H1 (cell line): ENCODE results near the gene USP37. TPM values are rescaled to one million over a fixed set of nuclear protein-coding genes. Genes with fewer than 3 reads are reported as not detected.

Experiments
- CTCF ChIA-PET: fragments of 300-600 bp; sonication (Branson Sonifier 250); formaldehyde crosslinking; loops from one replicate; lab custom pipeline; 2021; ENCODE audit not compliant: partially characterized antibody; lab: Charles Lee
- POLR2A ChIA-PET: fragments of 300-600 bp; sonication (Branson Sonifier 250); formaldehyde crosslinking; loops from one replicate; lab custom pipeline; 2021; ENCODE audit warnings: inconsistent platforms; ENCODE audit not compliant: partially characterized antibody; lab: Charles Lee
- DNase-seq, 2 experiments: peaks; one replicate each; pipeline versions ENCODE4 v3.0.0 to v3.0.0-alpha.2; 2010 to 2022; ENCODE audit warnings: low spot score in 2 of 2, low read depth in 1 of 2, mixed read lengths in 1 of 2
- FAIRE-seq: peaks from 2 replicates; lab custom pipeline; 2011; peaks lifted over from hg19 to GRCh38; lab: Jason Lieb, UNC
- H2AFZ ChIP-seq: 2 replicates; pipeline ENCODE4 v1.8.1; 2012; ENCODE audit warnings: low read length, inconsistent platforms
- H2AK5ac ChIP-seq: 2 replicates; pipeline ENCODE4 v1.6.1; 2013; ENCODE audit warnings: low read depth, low read length
- H2BK120ac ChIP-seq: replicated peaks from 2 replicates; pipeline ENCODE3; 2013; ENCODE audit warnings: low read depth, low read length, inconsistent platforms
- H2BK12ac ChIP-seq: 2 replicates; pipeline ENCODE4 v1.6.1; 2013; ENCODE audit warnings: low read depth, low read length
- H2BK15ac ChIP-seq: 2 replicates; pipeline ENCODE4 v1.6.1; 2013; ENCODE audit warnings: low read length
- H2BK20ac ChIP-seq: 2 replicates; pipeline ENCODE4 v1.6.1; 2013; ENCODE audit warnings: low read length
- H2BK5ac ChIP-seq: 2 replicates; pipeline ENCODE4 v1.6.1; 2013; ENCODE audit warnings: low read depth, low read length
- H3K14ac ChIP-seq: 2 replicates; pipeline ENCODE4 v1.6.1; 2013; ENCODE audit warnings: inconsistent platforms; ENCODE audit not compliant: insufficient read length
- H3K18ac ChIP-seq: 2 replicates; pipeline ENCODE4 v1.6.1; 2013; ENCODE audit warnings: low read length; ENCODE audit errors: extremely low read depth
- H3K23ac ChIP-seq: 2 replicates; pipeline ENCODE4 v1.6.1; 2013; ENCODE audit warnings: inconsistent platforms; ENCODE audit not compliant: insufficient read length
- H3K23me2 ChIP-seq: 2 replicates; pipeline ENCODE4 v1.6.1; 2013; ENCODE audit warnings: low read depth, low read length
- H3K27ac ChIP-seq: 2 replicates; pipeline ENCODE4 v1.6.1; 2011; ENCODE audit warnings: low read depth, low read length, inconsistent platforms
- H3K27me3 ChIP-seq, 4 experiments: replicated peaks in 1 of 4; 1 replicate in 1 of 4; 2 replicates in 3 of 4; pipeline versions ENCODE4 v1.6.1 to v1.8.1; 2011 to 2013; ENCODE audit warnings: low read length in 3 of 4, mild to moderate bottlenecking in 3 of 4, inconsistent platforms in 2 of 4, mixed read lengths in 2 of 4, moderate library complexity in 1 of 4; ENCODE audit not compliant: control insufficient read depth in 3 of 4, insufficient read depth in 3 of 4; ENCODE audit errors: extremely low read depth in 1 of 4
- H3K36me3 ChIP-seq, 4 experiments: 2 replicates each; pipeline versions ENCODE4 v1.6.1 to v1.8.1; 2011 to 2013; ENCODE audit warnings: mild to moderate bottlenecking in 4 of 4, low read length in 3 of 4, moderate library complexity in 2 of 4, control low read depth in 1 of 4, inconsistent platforms in 1 of 4; ENCODE audit not compliant: insufficient read depth in 4 of 4, control insufficient read depth in 2 of 4
- H3K4ac ChIP-seq: replicated peaks from 2 replicates; pipeline ENCODE3; 2013; ENCODE audit warnings: low read length, low read depth, mixed read lengths, inconsistent platforms; ENCODE audit not compliant: insufficient read length
- H3K4me1 ChIP-seq, 4 experiments: replicated peaks in 1 of 4; 1 replicate in 1 of 4; 2 replicates in 3 of 4; pipeline versions ENCODE4 v1.6.1 to v1.8.1; 2011 to 2013; ENCODE audit warnings: low read length in 3 of 4, inconsistent platforms in 2 of 4, mixed read lengths in 1 of 4; ENCODE audit not compliant: insufficient read depth in 4 of 4, control insufficient read depth in 3 of 4
- H3K4me2 ChIP-seq, 2 experiments: 2 replicates each; pipeline versions ENCODE4 v1.6.1 to v1.8.1; 2011 to 2013; ENCODE audit warnings: low read depth in 2 of 2, low read length in 2 of 2, control low read depth in 1 of 2, inconsistent platforms in 1 of 2, mild to moderate bottlenecking in 1 of 2; ENCODE audit not compliant: insufficient read depth in 1 of 2
- H3K4me3 ChIP-seq, 4 experiments: fragments of 200-600, 300-600 bp in 1 of 4; sonication (generic), shearing (Covaris generic), sonication (Bioruptor Twin) in 1 of 4; 2 replicates each; pipeline versions ENCODE4 v1.5.1 to v1.8.1; 2011 to 2016; ENCODE audit warnings: low read length in 4 of 4, low read depth in 3 of 4, control low read depth in 2 of 4, inconsistent platforms in 2 of 4, mild to moderate bottlenecking in 2 of 4, mixed read lengths in 1 of 4, moderate library complexity in 1 of 4; ENCODE audit not compliant: insufficient read depth in 2 of 4; ENCODE audit errors: extremely low read depth in 1 of 4
- H3K56ac ChIP-seq: replicated peaks from 2 replicates; pipeline ENCODE3; 2013; ENCODE audit warnings: low read depth, mild to moderate bottlenecking, mixed read lengths, low read length, inconsistent platforms; ENCODE audit not compliant: insufficient read length
- H3K79me1 ChIP-seq: 2 replicates; pipeline ENCODE4 v1.6.1; 2013; ENCODE audit warnings: low read depth, low read length, control low read depth
- H3K79me2 ChIP-seq, 2 experiments: 2 replicates each; pipeline versions ENCODE4 v1.6.1 to v1.8.1; 2012 to 2013; ENCODE audit warnings: low read length in 2 of 2, mild to moderate bottlenecking in 2 of 2, inconsistent platforms in 1 of 2; ENCODE audit not compliant: insufficient read depth in 2 of 2, control insufficient read depth in 1 of 2
- H3K9ac ChIP-seq, 4 experiments: replicated peaks in 1 of 4; 1 replicate in 1 of 4; 2 replicates in 3 of 4; pipeline versions ENCODE4 v1.6.1 to v1.8.1; 2011 to 2013; ENCODE audit warnings: low read depth in 3 of 4, low read length in 3 of 4, control low read depth in 2 of 4, mild to moderate bottlenecking in 2 of 4, moderate library complexity in 2 of 4, inconsistent platforms in 1 of 4; ENCODE audit errors: extremely low read depth in 1 of 4
- H3K9me3 ChIP-seq, 2 experiments: 2 replicates each; pipeline versions ENCODE4 v1.6.1 to v1.8.1; 2012 to 2013; ENCODE audit warnings: mild to moderate bottlenecking in 2 of 2, moderate library complexity in 2 of 2, control low read depth in 1 of 2, inconsistent platforms in 1 of 2, low read depth in 1 of 2, low read length in 1 of 2, mixed read lengths in 1 of 2; ENCODE audit not compliant: insufficient read depth in 2 of 2
- H4K20me1 ChIP-seq, 2 experiments: replicated peaks in 1 of 2; 2 replicates each; pipeline versions ENCODE3 to v1.8.1; 2011 to 2013; ENCODE audit warnings: inconsistent platforms in 2 of 2, low read length in 2 of 2, mild to moderate bottlenecking in 1 of 2; ENCODE audit not compliant: insufficient read depth in 2 of 2, control insufficient read depth in 1 of 2
- H4K5ac ChIP-seq: 2 replicates; pipeline ENCODE4 v1.6.1; 2013; ENCODE audit warnings: low read length, low read depth, mixed read lengths, inconsistent platforms; ENCODE audit not compliant: insufficient read length
- H4K8ac ChIP-seq: 2 replicates; pipeline ENCODE4 v1.8.0; 2013; ENCODE audit warnings: mild to moderate bottlenecking, moderate library complexity, low read length, inconsistent platforms; ENCODE audit not compliant: insufficient read depth; ENCODE audit errors: extremely low read depth
- H4K91ac ChIP-seq: replicated peaks from 2 replicates; pipeline ENCODE3; 2013; ENCODE audit warnings: low read length, mixed read lengths, inconsistent platforms; ENCODE audit not compliant: insufficient read length
- CBX8 ChIP-seq: fragments of 300-800, 300-1000 bp; sonication (generic); IDR thresholded peaks from 2 replicates; pipeline ENCODE4 v1.7.1; 2016; ENCODE audit warnings: low read depth, low read length, borderline replicate concordance
- NANOG ChIP-seq: IDR thresholded peaks from 2 replicates; pipeline ENCODE4 v1.6.1; 2011; ENCODE audit warnings: low read length, low read depth, mild to moderate bottlenecking, inconsistent platforms; ENCODE audit not compliant: insufficient read depth, poor library complexity, severe bottlenecking
- POLR2AphosphoS5 ChIP-seq: IDR thresholded peaks from 2 replicates; pipeline ENCODE4 v1.6.1; 2011; ENCODE audit warnings: low read depth, low read length
- WGBS, 2 experiments: shearing (Covaris generic) in 1 of 2; methylation state at CpG; one replicate each; pipeline versions ENCODE4 v1.1.6 to v1.1.7; 2013 to 2015; ENCODE audit warnings: low lambda C conversion rate in 2 of 2, mixed read lengths in 2 of 2, inconsistent platforms in 1 of 2, low coverage in 1 of 2, missing lambda C conversion rate in 1 of 2; ENCODE audit not compliant: insufficient replicate concordance in 2 of 2, insufficient coverage in 1 of 2, insufficient read length in 1 of 2; ENCODE audit errors: extremely low coverage in 1 of 2, missing lambda C conversion rate in 1 of 2; 5-methylcytosine and 5-hydroxymethylcytosine counted together
- polyA plus RNA-seq, 7 experiments: library from polyadenylated mRNA; depleted of rRNA in 3 of 7; stranded (reverse) in 5 of 7; unstranded in 2 of 7; fragments of >200 nt in 5 of 7; fragments of 200-250 nt in 2 of 7; gene quantifications; 1 replicate in 5 of 7; 2 replicates in 1 of 7; 4 replicates in 1 of 7; pipeline versions ENCODE4 v1.2.1 to v1.2.3, GENCODE V29; 2011 to 2013; ENCODE audit warnings: missing spikeins in 2 of 7, mixed read lengths in 2 of 7
- total RNA-seq: library from RNA; stranded (reverse); fragmentation: NEBNext Ultra II Directional; extraction: Animal tissue kit (Norgen Biotek cat#: 25700); gene quantifications from 2 replicates; pipeline ENCODE4 v1.2.1, GENCODE V29; 2021

USP37 gene
- total and polyA plus RNA-seq, 2 of the 8 experiments (the other 6 are each of a cell fraction or from before 2014, with no cell fraction given) = 3.8 to 29.1 TPM

- FAIRE-seq (no peak), DNase-seq (no peak)
- H2BK20ac ChIP-seq = no peak overlapping the region
- H3K14ac ChIP-seq = no peak overlapping the region
- no peak overlapping the region for H4K91ac ChIP-seq
- no peak overlapping the region for H3K9ac ChIP-seq
- no peak overlapping the region for H2AFZ ChIP-seq
- H4K8ac ChIP-seq = no peak overlapping the region
- no peaks in the 10 kb centered on the region; a peak in 1 of 8 replicates for H3K36me3 ChIP-seq
- 85% methylated on average over 2 of the region's 2 CpGs; no CpG with 5 or more reads in 1 of the 2 experiments for WGBS, 2 experiments
- H3K18ac ChIP-seq = no peak overlapping the region
- H2BK12ac ChIP-seq = no peak overlapping the region
- H2BK15ac ChIP-seq = no peak overlapping the region
- ChIA-PET POLR2A (no interaction called here), CTCF (no interaction called here)
- H3K4me3 ChIP-seq = no peak overlapping the region
- H3K79me2 ChIP-seq = no peaks in the 10 kb centered on the region
- H3K56ac ChIP-seq = no peak overlapping the region
- H3K23ac ChIP-seq = no peak overlapping the region
- H3K27ac ChIP-seq = no peak overlapping the region
- H3K27me3 ChIP-seq = no peaks in the 10 kb centered on the region
- no peak overlapping the region for H2BK120ac ChIP-seq
- H3K4ac ChIP-seq = no peak overlapping the region
- no peaks in the 10 kb centered on the region for H4K20me1 ChIP-seq
- H3K4me2 ChIP-seq = no peak overlapping the region
- H3K23me2 ChIP-seq = no peaks in the 10 kb centered on the region
- no peak overlapping the region for H2BK5ac ChIP-seq
- no peak overlapping the region for H4K5ac ChIP-seq
- no peak for TF ChIP-seq CBX8
- TF ChIP-seq POLR2AphosphoS5 = no peak
- TF ChIP-seq NANOG = no peak
- H3K9me3 ChIP-seq = no peaks in the 10 kb centered on the region
- H3K79me1 ChIP-seq = no peaks in the 10 kb centered on the region
- peaks cover 0 to 4% (median 2%) of the 10 kb centered on the region in 4 experiments; a peak in 2 of 7 replicates for H3K4me1 ChIP-seq
- no peak overlapping the region for H2AK5ac ChIP-seq
Measured at GRCh38 chr2:218605432-218605831, 37.3 kb upstream of the USP37 start.
